Measurements from ENCODE around the gene NLGN2. TPM values are rescaled to one million over a fixed set of nuclear protein-coding genes. Genes with fewer than 3 reads are reported as not detected.
A peak's percentile ranks its signal among the peaks of the same experiment; 100 is the strongest.

The NLGN2 gene
- total RNA-seq, 1 experiment from 2014 or later: 76.7 TPM

DNA sequence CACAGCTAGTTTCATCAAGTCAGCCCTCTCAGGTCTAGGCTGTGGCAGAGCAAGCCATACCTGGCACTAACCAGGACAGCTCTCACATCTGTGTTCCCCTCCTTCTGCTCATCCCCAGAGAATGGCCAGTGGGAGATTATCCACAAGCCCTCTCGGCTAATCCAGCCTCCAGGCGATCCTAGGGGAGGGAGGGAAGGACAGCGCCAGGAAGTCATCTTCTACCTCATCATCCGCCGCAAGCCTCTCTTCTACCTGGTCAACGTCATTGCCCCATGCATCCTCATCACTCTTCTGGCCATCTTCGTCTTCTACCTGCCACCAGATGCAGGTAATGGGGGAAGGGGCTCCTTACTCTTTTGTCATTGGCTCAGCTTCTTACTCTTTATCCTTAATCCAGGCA, 40.8 kb downstream of the NLGN2 start (continued):
- TF ChIP-seq CBFB (CRISPR knock-in tag; IDR thresholded peaks at IDR 0.05; ENCODE audit: low read depth) (no peak), ZNF138 (CRISPR knock-in tag; conservative IDR thresholded peaks at IDR 0.05) (no peak), EMX1 (CRISPR knock-in tag; IDR thresholded peaks at IDR 0.05) (no peak)

DNA sequence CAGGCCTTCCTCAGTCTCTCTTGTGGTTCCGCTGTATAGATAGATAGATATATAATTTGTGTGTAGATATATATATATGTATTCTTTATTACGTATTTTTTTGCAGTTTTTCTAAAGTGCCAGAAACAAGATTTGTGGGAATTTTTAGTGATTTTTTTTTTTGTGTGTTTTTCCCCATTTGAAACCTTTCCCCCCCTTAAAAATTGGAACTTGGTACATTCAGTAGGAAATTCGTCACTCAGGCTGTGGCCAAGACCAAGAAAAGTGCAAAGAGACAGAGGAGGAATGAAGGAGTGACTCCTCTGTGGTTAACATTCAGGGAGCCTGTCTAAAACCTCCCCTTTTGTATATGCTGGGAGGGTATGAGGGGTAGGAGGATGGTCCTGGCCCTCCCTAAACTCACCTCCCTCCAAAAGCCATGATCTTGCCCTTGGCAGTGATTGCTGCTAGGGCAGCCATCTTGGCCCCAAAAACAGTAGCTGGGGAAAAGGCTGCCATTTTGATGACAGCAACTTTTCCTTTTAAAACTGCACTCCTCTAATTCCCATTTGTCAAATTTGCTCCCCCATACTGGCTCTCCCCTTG, 52.4 kb downstream of the NLGN2 start:
- ChIA-PET POLR2A (interaction anchor here (1.7 kb wide), 1 partner anchor 20 kb away, joined by 3 read pairs; the partner anchor contains the start of gene FGF11), CTCF (interaction anchor here (1.2 to 1.3 kb wide), 2 partner anchors 43 to 104 kb away, joined by 3 read pairs; no protein-coding TSS in a partner anchor)
- Mint-ChIP-seq H3K4me1 (peaks cover 11% of the 10 kb centered on the region), H3K36me3 (no peaks in the 10 kb centered on the region), H3K9me3 (no peaks in the 10 kb centered on the region), H3K27ac (no peak overlapping the region), H3K27me3 (ENCODE audit: low read depth) (peaks cover 9% of the 10 kb centered on the region), H3K4me3 (no peak overlapping the region)
- TF ChIP-seq HMGA2 (CRISPR knock-in tag; IDR thresholded peaks at IDR 0.05): no peak
- TF ChIP-seq, protein P1, sequence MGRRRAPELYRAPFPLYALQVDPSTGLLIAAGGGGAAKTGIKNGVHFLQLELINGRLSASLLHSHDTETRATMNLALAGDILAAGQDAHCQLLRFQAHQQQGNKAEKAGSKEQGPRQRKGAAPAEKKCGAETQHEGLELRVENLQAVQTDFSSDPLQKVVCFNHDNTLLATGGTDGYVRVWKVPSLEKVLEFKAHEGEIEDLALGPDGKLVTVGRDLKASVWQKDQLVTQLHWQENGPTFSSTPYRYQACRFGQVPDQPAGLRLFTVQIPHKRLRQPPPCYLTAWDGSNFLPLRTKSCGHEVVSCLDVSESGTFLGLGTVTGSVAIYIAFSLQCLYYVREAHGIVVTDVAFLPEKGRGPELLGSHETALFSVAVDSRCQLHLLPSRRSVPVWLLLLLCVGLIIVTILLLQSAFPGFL (CRISPR knock-in tag; IDR thresholded peaks at IDR 0.05; ENCODE audit: borderline replicate concordance): no peak
- ATAC-seq (no peak), DNase-seq (ENCODE audit: low spot score) (no peak)

DNA sequence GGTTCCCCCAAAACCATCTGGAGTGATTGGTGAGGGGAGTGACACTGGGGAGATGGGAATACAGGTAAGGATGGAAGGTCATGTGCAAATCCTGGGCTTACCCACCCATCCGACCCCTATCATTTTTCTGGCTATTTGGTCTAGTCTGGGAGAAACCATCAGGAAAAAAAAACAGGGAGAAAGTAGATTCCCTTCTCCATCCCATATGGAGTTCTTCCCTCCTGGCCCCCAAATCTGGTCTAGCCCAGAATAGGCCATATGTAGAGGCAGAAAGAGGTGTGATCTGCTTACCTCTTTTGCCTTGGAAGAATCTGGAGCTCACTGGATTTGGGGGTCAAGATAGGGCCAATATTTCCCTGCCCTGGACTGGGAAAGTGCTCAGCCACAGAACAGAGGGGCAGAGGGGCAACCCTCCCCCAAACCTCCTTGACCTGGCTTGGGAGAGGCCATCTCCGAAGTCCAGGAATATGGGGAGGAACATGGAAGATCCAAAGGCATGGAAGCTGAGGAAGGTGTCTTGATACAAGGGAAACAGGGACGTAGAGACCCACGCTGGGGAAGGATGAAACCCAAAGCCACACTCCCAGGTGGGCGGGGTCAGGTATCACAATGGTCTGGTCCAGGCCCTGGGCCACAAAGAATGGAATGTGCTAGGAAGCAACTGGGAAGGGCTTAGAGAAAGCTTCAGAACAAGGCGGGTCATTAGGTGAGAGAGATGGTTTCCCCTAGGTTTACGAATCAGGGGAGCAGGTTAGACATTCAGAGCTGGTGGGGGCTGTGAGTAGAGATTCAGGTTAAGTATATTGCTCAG, 53.4 kb downstream of the NLGN2 start:
- H3K4me3 Mint-ChIP-seq: no peak overlapping the region
- CTCF ChIA-PET: interaction anchor here (1.1 to 1.3 kb wide), 3 partner anchors 15 to 105 kb away, joined by 3 to 6 read pairs (median 3); no protein-coding TSS in a partner anchor
- TF ChIP-seq, protein P2, sequence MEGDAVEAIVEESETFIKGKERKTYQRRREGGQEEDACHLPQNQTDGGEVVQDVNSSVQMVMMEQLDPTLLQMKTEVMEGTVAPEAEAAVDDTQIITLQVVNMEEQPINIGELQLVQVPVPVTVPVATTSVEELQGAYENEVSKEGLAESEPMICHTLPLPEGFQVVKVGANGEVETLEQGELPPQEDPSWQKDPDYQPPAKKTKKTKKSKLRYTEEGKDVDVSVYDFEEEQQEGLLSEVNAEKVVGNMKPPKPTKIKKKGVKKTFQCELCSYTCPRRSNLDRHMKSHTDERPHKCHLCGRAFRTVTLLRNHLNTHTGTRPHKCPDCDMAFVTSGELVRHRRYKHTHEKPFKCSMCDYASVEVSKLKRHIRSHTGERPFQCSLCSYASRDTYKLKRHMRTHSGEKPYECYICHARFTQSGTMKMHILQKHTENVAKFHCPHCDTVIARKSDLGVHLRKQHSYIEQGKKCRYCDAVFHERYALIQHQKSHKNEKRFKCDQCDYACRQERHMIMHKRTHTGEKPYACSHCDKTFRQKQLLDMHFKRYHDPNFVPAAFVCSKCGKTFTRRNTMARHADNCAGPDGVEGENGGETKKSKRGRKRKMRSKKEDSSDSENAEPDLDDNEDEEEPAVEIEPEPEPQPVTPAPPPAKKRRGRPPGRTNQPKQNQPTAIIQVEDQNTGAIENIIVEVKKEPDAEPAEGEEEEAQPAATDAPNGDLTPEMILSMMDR (IDR thresholded peaks at IDR 0.05): no peak
- TF ChIP-seq ELF4 (CRISPR knock-in tag; IDR thresholded peaks at IDR 0.05; ENCODE audit: low read depth) (no peak), ZNF219 (CRISPR knock-in tag; IDR thresholded peaks at IDR 0.05; ENCODE audit: borderline replicate concordance) (no peak), TEAD4 (CRISPR knock-in tag; IDR thresholded peaks at IDR 0.05) (no peak), ZNF121 (CRISPR knock-in tag; IDR thresholded peaks at IDR 0.05) (no peak)
- TF ChIP-seq, protein P3, sequence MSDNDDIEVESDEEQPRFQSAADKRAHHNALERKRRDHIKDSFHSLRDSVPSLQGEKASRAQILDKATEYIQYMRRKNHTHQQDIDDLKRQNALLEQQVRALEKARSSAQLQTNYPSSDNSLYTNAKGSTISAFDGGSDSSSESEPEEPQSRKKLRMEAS (CRISPR knock-in tag; IDR thresholded peaks at IDR 0.05): no peak
- TF ChIP-seq, protein P4, sequence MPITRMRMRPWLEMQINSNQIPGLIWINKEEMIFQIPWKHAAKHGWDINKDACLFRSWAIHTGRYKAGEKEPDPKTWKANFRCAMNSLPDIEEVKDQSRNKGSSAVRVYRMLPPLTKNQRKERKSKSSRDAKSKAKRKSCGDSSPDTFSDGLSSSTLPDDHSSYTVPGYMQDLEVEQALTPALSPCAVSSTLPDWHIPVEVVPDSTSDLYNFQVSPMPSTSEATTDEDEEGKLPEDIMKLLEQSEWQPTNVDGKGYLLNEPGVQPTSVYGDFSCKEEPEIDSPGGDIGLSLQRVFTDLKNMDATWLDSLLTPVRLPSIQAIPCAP (CRISPR knock-in tag; IDR thresholded peaks at IDR 0.05): no peak
- TF ChIP-seq, protein P5, sequence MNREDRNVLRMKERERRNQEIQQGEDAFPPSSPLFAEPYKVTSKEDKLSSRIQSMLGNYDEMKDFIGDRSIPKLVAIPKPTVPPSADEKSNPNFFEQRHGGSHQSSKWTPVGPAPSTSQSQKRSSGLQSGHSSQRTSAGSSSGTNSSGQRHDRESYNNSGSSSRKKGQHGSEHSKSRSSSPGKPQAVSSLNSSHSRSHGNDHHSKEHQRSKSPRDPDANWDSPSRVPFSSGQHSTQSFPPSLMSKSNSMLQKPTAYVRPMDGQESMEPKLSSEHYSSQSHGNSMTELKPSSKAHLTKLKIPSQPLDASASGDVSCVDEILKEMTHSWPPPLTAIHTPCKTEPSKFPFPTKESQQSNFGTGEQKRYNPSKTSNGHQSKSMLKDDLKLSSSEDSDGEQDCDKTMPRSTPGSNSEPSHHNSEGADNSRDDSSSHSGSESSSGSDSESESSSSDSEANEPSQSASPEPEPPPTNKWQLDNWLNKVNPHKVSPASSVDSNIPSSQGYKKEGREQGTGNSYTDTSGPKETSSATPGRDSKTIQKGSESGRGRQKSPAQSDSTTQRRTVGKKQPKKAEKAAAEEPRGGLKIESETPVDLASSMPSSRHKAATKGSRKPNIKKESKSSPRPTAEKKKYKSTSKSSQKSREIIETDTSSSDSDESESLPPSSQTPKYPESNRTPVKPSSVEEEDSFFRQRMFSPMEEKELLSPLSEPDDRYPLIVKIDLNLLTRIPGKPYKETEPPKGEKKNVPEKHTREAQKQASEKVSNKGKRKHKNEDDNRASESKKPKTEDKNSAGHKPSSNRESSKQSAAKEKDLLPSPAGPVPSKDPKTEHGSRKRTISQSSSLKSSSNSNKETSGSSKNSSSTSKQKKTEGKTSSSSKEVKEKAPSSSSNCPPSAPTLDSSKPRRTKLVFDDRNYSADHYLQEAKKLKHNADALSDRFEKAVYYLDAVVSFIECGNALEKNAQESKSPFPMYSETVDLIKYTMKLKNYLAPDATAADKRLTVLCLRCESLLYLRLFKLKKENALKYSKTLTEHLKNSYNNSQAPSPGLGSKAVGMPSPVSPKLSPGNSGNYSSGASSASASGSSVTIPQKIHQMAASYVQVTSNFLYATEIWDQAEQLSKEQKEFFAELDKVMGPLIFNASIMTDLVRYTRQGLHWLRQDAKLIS (CRISPR knock-in tag; IDR thresholded peaks at IDR 0.05; ENCODE audit: borderline replicate concordance): no peak
- H3K4me1 Mint-ChIP-seq: peaks cover 11% of the 10 kb centered on the region
- H3K36me3 Mint-ChIP-seq: no peaks in the 10 kb centered on the region
- POLR2A ChIA-PET: interaction anchor here (0.7 to 1.7 kb wide), 3 partner anchors 19 to 21 kb away, joined by 3 to 5 read pairs (median 3); partner anchors contain the start of genes FGF11, SLC35G6 and ZBTB4
- no peak overlapping the region for H3K27ac Mint-ChIP-seq
- H3K9me3 Mint-ChIP-seq: no peaks in the 10 kb centered on the region
- H3K27me3 Mint-ChIP-seq (ENCODE audit: low read depth): peaks cover 9% of the 10 kb centered on the region
- DNase-seq (ENCODE audit: low spot score) (peak; percentile 65), ATAC-seq (peak; percentile 82)

Data from WTC11 (cell line).